ENCODE measurements around the gene AKAP13. TPM values are rescaled to one million over a fixed set of nuclear protein-coding genes. Genes with fewer than 3 reads are reported as not detected.

AKAP13 gene
- total RNA-seq, 6 donors from 2014 or later, result 329 to 1,278 (median 748) TPM

- H3K27me3 ChIP-seq, result no peaks in the 10 kb centered on the region
- DNase-seq, result no peak
- WGBS, 2 donors, result 62 to 73% methylated on average over 6 of the region's 6 CpGs
- H3K9me3 ChIP-seq, result no peaks in the 10 kb centered on the region
- peaks cover 70 to 97% (median 83%) of the 10 kb centered on the region in 4 donors for H3K4me1 ChIP-seq
- ATAC-seq (ENCODE audit: low FRiP score in 2 of 2), result no peak
- peak overlapping the region in 3 of 4 donors; percentile 38 to 50 (median 39) for H3K4me3 ChIP-seq
- TF ChIP-seq CTCF (IDR thresholded peaks at IDR 0.05), result no peak
- no peak for TF ChIP-seq POLR2AphosphoS5 (IDR thresholded peaks at IDR 0.05)
- no peak for TF ChIP-seq POLR2A (IDR thresholded peaks at IDR 0.05)
- TF ChIP-seq EP300 (IDR thresholded peaks at IDR 0.05), result no peak
- peak overlapping the region; percentile 82 to 90 (median 82) for H3K27ac ChIP-seq
- H3K36me3 ChIP-seq, result peaks cover 0 to 11% (median 6%) of the 10 kb centered on the region in 4 donors
Observed at GRCh38 chr15:85622221-85622831, 241.9 kb downstream of the AKAP13 start.

DNA sequence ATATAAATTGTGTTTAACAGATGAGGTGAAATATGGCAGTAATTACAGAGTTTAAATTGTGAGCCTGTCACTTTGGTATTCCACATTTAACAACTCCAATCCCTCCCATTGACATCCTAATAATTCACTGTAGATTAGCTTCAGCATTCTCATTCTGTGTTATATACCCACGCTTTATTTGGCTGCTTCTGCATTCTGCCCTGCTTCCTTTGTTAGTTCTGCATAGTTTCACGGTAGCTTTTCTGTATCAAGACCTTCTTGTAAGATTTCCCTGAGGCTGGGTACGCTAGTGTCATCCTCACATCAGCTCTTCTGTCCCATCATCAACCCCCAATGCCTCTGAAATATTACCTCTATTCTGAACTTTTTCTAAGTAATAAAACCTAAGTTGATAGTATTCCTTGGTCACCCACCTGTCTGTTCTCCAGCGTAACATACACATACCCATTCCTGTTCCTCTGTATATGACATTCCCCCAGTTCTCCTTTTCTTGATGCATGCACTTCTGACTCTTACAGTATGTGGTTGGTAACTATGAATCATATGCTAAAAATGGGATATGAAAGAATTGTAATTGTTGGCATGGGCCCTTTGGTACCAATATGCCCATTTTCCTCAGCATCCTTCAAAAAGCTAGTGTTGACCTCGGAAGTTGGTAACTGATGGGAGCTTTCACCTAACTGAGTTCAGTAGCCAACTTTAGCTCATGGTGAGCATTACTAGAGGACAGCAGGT, 243.1 kb downstream of the AKAP13 start:
- Histone ChIP-seq H3K4me1 (peaks cover 58 to 92% (median 75%) of the 10 kb centered on the region in 4 donors), H3K27me3 (no peaks in the 10 kb centered on the region), H3K36me3 (peaks cover 0 to 11% (median 6%) of the 10 kb centered on the region in 4 donors), H3K4me3 (peak overlapping the region in 2 of 4 donors; percentile 39 to 50), H3K27ac (peak overlapping the region; percentile 60 to 90 (median 70)), H3K9me3 (no peaks in the 10 kb centered on the region)
- 51 to 62% methylated on average over 5 of the region's 5 CpGs for WGBS, 2 donors
- no peak for TF ChIP-seq POLR2AphosphoS5 (IDR thresholded peaks at IDR 0.05)
- no peak for TF ChIP-seq CTCF (IDR thresholded peaks at IDR 0.05)
- no peak for TF ChIP-seq POLR2A (IDR thresholded peaks at IDR 0.05)
- no peak for TF ChIP-seq EP300 (IDR thresholded peaks at IDR 0.05)
- peak in 1 of 2 donors; percentile 39 for ATAC-seq (ENCODE audit: low FRiP score in 2 of 2)
- DNase-seq, result no peak

GRCh38 chr15:85624291-85624801, 243.9 kb downstream of the AKAP13 start:
- Histone ChIP-seq H3K4me1 (peaks cover 57 to 92% (median 74%) of the 10 kb centered on the region in 4 donors), H3K27me3 (no peaks in the 10 kb centered on the region), H3K27ac (peak overlapping the region; percentile 60 to 85 (median 70)), H3K36me3 (peaks cover 0 to 11% (median 6%) of the 10 kb centered on the region in 4 donors), H3K9me3 (no peaks in the 10 kb centered on the region), H3K4me3 (peak overlapping the region in 1 of 4 donors; percentile 50)
- WGBS, 2 donors, result 15 to 23% methylated on average over 7 of the region's 7 CpGs
- DNase-seq (no peak), ATAC-seq (ENCODE audit: low FRiP score in 2 of 2) (peak; percentile 52 to 63)
- TF ChIP-seq POLR2AphosphoS5 (IDR thresholded peaks at IDR 0.05) (peak; percentile 70 to 73), EP300 (IDR thresholded peaks at IDR 0.05) (peak in 1 of 4 donors; percentile 19), POLR2A (IDR thresholded peaks at IDR 0.05) (no peak), CTCF (IDR thresholded peaks at IDR 0.05) (no peak)

DNA sequence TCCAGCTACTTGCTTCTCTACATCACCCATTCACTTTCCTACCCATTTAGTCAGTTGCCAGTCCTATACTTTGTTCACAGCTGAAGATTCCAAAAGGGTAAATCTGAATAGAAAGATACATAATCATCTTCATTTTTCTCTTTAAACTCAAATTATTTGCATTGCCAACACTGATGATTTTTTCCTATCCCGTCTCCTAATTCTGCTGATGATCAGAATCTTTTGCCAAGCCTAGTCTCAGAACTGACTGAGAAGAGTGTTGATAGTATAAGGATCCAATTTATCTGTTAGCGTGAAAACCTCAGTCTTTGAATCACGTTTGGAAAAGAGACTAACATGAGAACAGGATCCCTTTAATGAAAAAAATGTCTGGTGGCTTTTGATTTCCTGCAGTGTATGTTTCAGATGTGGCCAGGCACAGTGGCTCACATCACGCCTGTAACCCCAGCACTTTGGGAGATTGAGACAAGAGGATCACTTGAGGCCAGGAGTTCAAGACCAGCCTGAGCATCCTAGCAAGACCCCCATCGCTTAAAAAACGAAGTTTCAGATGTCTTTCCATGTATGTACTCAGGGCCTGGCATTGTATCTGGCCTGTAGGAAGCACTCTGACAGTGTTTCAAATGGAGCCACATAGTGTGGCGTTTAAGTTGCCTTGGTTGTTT, 244.9 kb downstream of the AKAP13 start:
- peak overlapping the region; percentile 60 to 85 (median 70) for H3K27ac ChIP-seq
- ATAC-seq (ENCODE audit: low FRiP score in 2 of 2), result no peak
- TF ChIP-seq EP300 (IDR thresholded peaks at IDR 0.05) (no peak), CTCF (IDR thresholded peaks at IDR 0.05) (no peak), POLR2A (IDR thresholded peaks at IDR 0.05) (no peak), POLR2AphosphoS5 (IDR thresholded peaks at IDR 0.05) (no peak)
- no peaks in the 10 kb centered on the region for H3K9me3 ChIP-seq
- H3K27me3 ChIP-seq, result no peaks in the 10 kb centered on the region
- no peak for DNase-seq
- H3K4me1 ChIP-seq, result peaks cover 50 to 85% (median 68%) of the 10 kb centered on the region in 4 donors
- no peak overlapping the region for H3K4me3 ChIP-seq
- 60 to 66% methylated on average over 7 of the region's 7 CpGs for WGBS, 2 donors
- H3K36me3 ChIP-seq, result peaks cover 0 to 11% (median 6%) of the 10 kb centered on the region in 4 donors
